NOMO-1 (cell line): ENCODE measurements around the gene C2CD2L.
"Not testable (repeated sequence)": the region's sequence is repeated elsewhere in the genome, so short reads cannot be mapped to it uniquely, and the experiment has no call there.

ENCODE experiments used
- DNase-seq, 2 experiments: peaks; one replicate each; lab custom pipeline; 2025; ENCODE audit not compliant: unreplicated experiment in 2 of 2; lab: John Stamatoyannopoulos, UW

The C2CD2L gene

GRCh38 chr11:119113716-119114115 is 6.6 kb downstream of the C2CD2L start:
- DNase-seq: no peak

- DNase-seq: no peak
Observed at GRCh38 chr11:119114351-119114750, 7.2 kb downstream of the C2CD2L start.

- peak; percentile 67 to 71 for DNase-seq
Observed at GRCh38 chr11:119115484-119116234, 8.5 kb downstream of the C2CD2L start.

GRCh38 chr11:119116235-119116594 is 9.1 kb downstream of the C2CD2L start:
- no peak for DNase-seq

GRCh38 chr11:119116601-119117000 is 9.5 kb downstream of the C2CD2L start:
- DNase-seq: no peak

- no peak for DNase-seq
Observed at GRCh38 chr11:119117004-119117706, 10.0 kb downstream of the C2CD2L start.

- DNase-seq: no peak
Observed at GRCh38 chr11:119118227-119118626, 11.1 kb downstream of the C2CD2L start.

GRCh38 chr11:119118946-119119345 is 11.8 kb downstream of the C2CD2L start:
- no peak for DNase-seq

GRCh38 chr11:119120639-119121007 is 13.5 kb downstream of the C2CD2L start:
- DNase-seq: no peak

GRCh38 chr11:119121008-119121810 is 14.1 kb downstream of the C2CD2L start, which contains the start of gene HINFP:
TSS of gene HINFP (plus strand) at chr11:119121580. CDS start at chr11:119126945, 5,365 bp downstream.
- peak; percentile 98 to 99 for DNase-seq

GRCh38 chr11:119121811-119122124 is 14.6 kb downstream of the C2CD2L start:
- DNase-seq: no peak

- DNase-seq: no peak
Observed at GRCh38 chr11:119125821-119126220, 18.7 kb downstream of the C2CD2L start.

- no peak for DNase-seq
Observed at GRCh38 chr11:119126675-119127268, 19.6 kb downstream of the C2CD2L start.

- DNase-seq: no peak
Observed at GRCh38 chr11:119130662-119131061, 23.5 kb downstream of the C2CD2L start.

- DNase-seq: peak in 1 of 2 experiments; percentile 38
Observed at GRCh38 chr11:119134389-119134978, 27.3 kb downstream of the C2CD2L start.

- DNase-seq: not testable (repeated sequence)
Observed at GRCh38 chr11:119139276-119139675, 32.1 kb downstream of the C2CD2L start.

GRCh38 chr11:119144825-119145486 is 37.8 kb downstream of the C2CD2L start:
- DNase-seq: peak; percentile 12 to 56

- no peak for DNase-seq
Observed at GRCh38 chr11:119145551-119145950, 38.4 kb downstream of the C2CD2L start.

GRCh38 chr11:119147604-119148333 is 40.6 kb downstream of the C2CD2L start:
- DNase-seq: no peak

- DNase-seq: no peak
Observed at GRCh38 chr11:119148720-119149017, 41.5 kb downstream of the C2CD2L start.
